CD4-positive, CD25-positive, alpha-beta regulatory T cell (primary cell): ENCODE data around the gene PPP3CA. TPM values are rescaled to one million over a fixed set of nuclear protein-coding genes. Genes with fewer than 3 reads are reported as not detected.

Experiments
- ATAC-seq, 2 donors: fragments of 150-1000 bp; cut with Tn5 transposase; one replicate each; pipeline ENCODE4 v1.10.0; 2021; ENCODE audit warnings: low read depth in 2 of 2, moderate number of reproducible peaks in 2 of 2, moderate library complexity in 1 of 2
- DNase-seq, 3 donors: peaks; one replicate each; pipeline versions ENCODE4 v3.0.0 to v3.0.0-alpha.2; 2012 to 2022; ENCODE audit warnings: mixed read lengths in 1 of 3
- H3K27ac ChIP-seq: one replicate; pipeline ENCODE4 v1.7.0; 2013; ENCODE audit warnings: mild to moderate bottlenecking, low read length; ENCODE audit not compliant: insufficient read depth, poor library complexity, severe bottlenecking
- H3K27me3 ChIP-seq: one replicate; pipeline ENCODE4 v1.7.0; 2013; ENCODE audit warnings: low read length; ENCODE audit not compliant: control insufficient read depth, insufficient read depth
- H3K36me3 ChIP-seq: one replicate; pipeline ENCODE4 v1.7.0; 2013; ENCODE audit warnings: mild to moderate bottlenecking, low read length, moderate library complexity; ENCODE audit not compliant: control insufficient read depth, insufficient read depth
- H3K4me1 ChIP-seq: 2 replicates; pipeline ENCODE4 v1.7.0; 2013; ENCODE audit warnings: mild to moderate bottlenecking, low read length; ENCODE audit not compliant: insufficient read depth, control insufficient read depth, poor library complexity, severe bottlenecking
- H3K4me3 ChIP-seq: one replicate; pipeline ENCODE4 v1.7.0; 2013; ENCODE audit warnings: low read depth, mild to moderate bottlenecking, low read length, moderate library complexity
- H3K9me3 ChIP-seq, 2 experiments: 1 replicate in 1 of 2; 2 replicates in 1 of 2; pipeline ENCODE4 v1.7.0; 2013; ENCODE audit warnings: low read length in 2 of 2, mild to moderate bottlenecking in 1 of 2, moderate library complexity in 1 of 2; ENCODE audit not compliant: control insufficient read depth in 2 of 2
- H3K27ac Mint-ChIP-seq, 3 donors: one replicate each; pipeline ENCODE4 v1.8.0; 2020 to 2022; ENCODE audit warnings: mild to moderate bottlenecking in 3 of 3, mixed read lengths in 3 of 3, moderate library complexity in 2 of 3
- H3K27me3 Mint-ChIP-seq: one replicate; pipeline ENCODE4 v1.8.0; 2022; ENCODE audit warnings: mild to moderate bottlenecking, mixed read lengths
- H3K36me3 Mint-ChIP-seq: one replicate; pipeline ENCODE4 v1.8.0; 2020; ENCODE audit warnings: mixed read lengths
- H3K4me1 Mint-ChIP-seq, 4 donors: one replicate each; pipeline ENCODE4 v1.8.0; 2020 to 2022; ENCODE audit warnings: mixed read lengths in 4 of 4, mild to moderate bottlenecking in 1 of 4
- H3K4me3 Mint-ChIP-seq, 4 donors: one replicate each; pipeline ENCODE4 v1.8.0; 2020 to 2022; ENCODE audit warnings: mild to moderate bottlenecking in 4 of 4, mixed read lengths in 4 of 4, moderate library complexity in 3 of 4
- H3K9me3 Mint-ChIP-seq, 7 donors: one replicate each; pipeline ENCODE4 v1.8.0; 2020 to 2022; ENCODE audit warnings: mixed read lengths in 7 of 7, mild to moderate bottlenecking in 3 of 7, moderate library complexity in 2 of 7
- polyA plus RNA-seq, 4 donors: library from polyadenylated mRNA; unstranded; fragments of 300-500 nt; fragmentation: Illumina TruSeq; gene quantifications; one replicate each; pipeline ENCODE4 v1.2.3, GENCODE V29; 2021
- total RNA-seq: library from RNA; stranded (reverse); gene quantifications from one replicate; pipeline ENCODE4 v1.2.3, GENCODE V29; 2022

Gene PPP3CA
- total and polyA plus RNA-seq, 5 donors from 2014 or later, result 5.2 to 31.1 (median 6.7) TPM

DNA sequence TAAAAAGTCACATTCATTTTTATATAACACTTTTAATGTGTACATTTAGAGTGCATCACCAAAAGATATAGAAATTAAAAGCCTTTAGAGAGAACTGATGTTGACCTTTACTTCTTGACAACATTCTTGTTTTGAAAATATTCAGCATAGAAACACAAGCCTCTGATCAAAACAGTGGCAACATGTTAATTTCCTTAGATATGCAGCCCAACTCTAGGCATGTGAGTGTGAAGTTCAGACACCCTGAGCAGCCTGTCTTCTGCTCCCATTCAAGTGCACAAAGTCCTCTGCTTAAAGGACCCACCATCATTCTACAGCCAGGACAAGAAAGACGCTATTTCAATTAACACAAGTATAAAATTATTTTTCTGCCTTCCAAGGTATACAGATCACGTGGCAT, 60.0 kb downstream of the PPP3CA start:
- H3K4me1 Mint-ChIP-seq, result peaks cover 39 to 62% (median 55%) of the 10 kb centered on the region in 4 donors
- peaks cover 6% of the 10 kb centered on the region for H3K4me1 ChIP-seq
- no peaks in the 10 kb centered on the region for H3K36me3 Mint-ChIP-seq
- ATAC-seq, result no peak
- H3K36me3 ChIP-seq, result no peaks in the 10 kb centered on the region
- peak overlapping the region in 1 of 4 donors; percentile 5 for H3K4me3 Mint-ChIP-seq
- H3K27me3 ChIP-seq, result no peaks in the 10 kb centered on the region
- H3K27me3 Mint-ChIP-seq, result no peaks in the 10 kb centered on the region
- peaks cover 0 to 5% (median 0%) of the 10 kb centered on the region in 7 donors for H3K9me3 Mint-ChIP-seq
- no peak for DNase-seq
- peak overlapping the region; percentile 0 for H3K4me3 ChIP-seq
- H3K27ac ChIP-seq, result no peak overlapping the region
- H3K9me3 ChIP-seq, result no peaks in the 10 kb centered on the region
- H3K27ac Mint-ChIP-seq, result peak overlapping the region in 1 of 3 donors; percentile 35

DNA sequence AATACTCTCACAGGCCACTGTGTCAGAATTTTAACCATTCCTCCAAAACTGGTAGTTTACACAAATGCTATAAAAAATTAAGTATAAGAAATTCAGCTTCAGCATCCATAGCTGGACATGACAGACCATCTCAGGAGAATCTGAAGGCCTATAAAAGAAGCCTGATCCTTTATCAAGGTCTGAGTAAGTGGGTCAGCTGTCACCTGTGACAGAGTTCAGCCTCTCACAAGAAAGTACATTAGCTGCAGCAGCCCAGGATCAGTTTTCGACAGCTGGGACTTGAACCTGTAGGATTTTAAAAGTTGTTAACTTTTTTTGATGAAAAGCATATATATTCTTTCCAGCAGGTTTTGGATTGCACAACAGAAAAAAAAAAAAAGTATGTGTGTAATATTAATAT, 60.7 kb downstream of the PPP3CA start:
- no peaks in the 10 kb centered on the region for H3K27me3 ChIP-seq
- H3K27ac ChIP-seq, result no peak overlapping the region
- Mint-ChIP-seq H3K36me3 (no peaks in the 10 kb centered on the region), H3K9me3 (peaks cover 0 to 5% (median 0%) of the 10 kb centered on the region in 7 donors), H3K27ac (no peak overlapping the region), H3K4me3 (no peak overlapping the region), H3K27me3 (no peaks in the 10 kb centered on the region), H3K4me1 (peaks cover 41 to 65% (median 58%) of the 10 kb centered on the region in 4 donors)
- DNase-seq (no peak), ATAC-seq (no peak)
- H3K9me3 ChIP-seq, result no peaks in the 10 kb centered on the region
- no peak overlapping the region for H3K4me3 ChIP-seq
- H3K4me1 ChIP-seq, result peaks cover 11% of the 10 kb centered on the region
- no peaks in the 10 kb centered on the region for H3K36me3 ChIP-seq

DNA sequence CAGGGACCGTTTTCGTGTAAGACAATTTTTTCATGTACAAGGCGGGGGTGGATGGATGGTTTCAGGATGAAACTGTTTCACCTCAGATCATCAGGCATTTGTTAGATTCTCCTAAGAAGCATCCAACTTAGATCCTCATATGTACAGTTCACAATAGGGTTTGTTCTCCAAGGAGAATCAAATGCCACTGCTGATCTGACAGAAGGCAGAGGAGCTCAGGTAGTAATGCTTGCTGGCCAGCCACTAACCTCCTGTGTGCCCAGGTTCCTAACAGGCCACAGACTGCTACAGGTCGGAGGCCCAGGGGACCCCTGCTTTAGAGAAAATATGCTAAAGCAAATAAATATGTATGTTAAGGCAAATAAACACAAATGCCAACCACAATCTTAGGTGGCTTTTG, 61.3 kb downstream of the PPP3CA start:
- no peak for DNase-seq
- Histone ChIP-seq H3K27ac (no peak overlapping the region), H3K9me3 (no peaks in the 10 kb centered on the region), H3K4me1 (peaks cover 11% of the 10 kb centered on the region), H3K4me3 (no peak overlapping the region), H3K27me3 (no peaks in the 10 kb centered on the region), H3K36me3 (no peaks in the 10 kb centered on the region)
- Mint-ChIP-seq H3K4me1 (peaks cover 41 to 61% (median 53%) of the 10 kb centered on the region in 4 donors), H3K9me3 (peaks cover 0 to 5% (median 0%) of the 10 kb centered on the region in 7 donors), H3K4me3 (no peak overlapping the region), H3K36me3 (no peaks in the 10 kb centered on the region), H3K27ac (no peak overlapping the region), H3K27me3 (no peaks in the 10 kb centered on the region)
- ATAC-seq, result no peak

DNA sequence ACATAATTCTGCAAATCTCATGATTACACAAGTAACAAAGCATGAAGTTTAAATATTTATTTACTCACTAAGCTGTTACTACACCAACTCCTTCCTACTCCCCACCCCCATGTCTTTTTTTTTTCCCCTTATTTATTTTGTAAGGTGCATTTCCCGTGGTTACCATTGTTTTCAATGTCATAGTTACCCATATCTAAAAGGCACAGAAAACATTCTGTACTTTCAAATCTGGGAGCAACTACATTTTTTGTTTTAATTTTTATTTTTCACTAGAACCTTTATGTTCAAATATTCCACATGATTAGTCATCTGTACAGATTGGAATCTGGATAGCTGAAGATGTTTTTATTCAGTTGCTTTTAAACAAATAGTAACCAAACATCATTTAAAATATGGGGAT, 62.8 kb downstream of the PPP3CA start:
- Mint-ChIP-seq H3K27me3 (no peaks in the 10 kb centered on the region), H3K27ac (no peak overlapping the region), H3K4me1 (peaks cover 48 to 62% (median 57%) of the 10 kb centered on the region in 4 donors), H3K9me3 (peaks cover 0 to 5% (median 0%) of the 10 kb centered on the region in 7 donors), H3K4me3 (peak overlapping the region in 2 of 4 donors; percentile 12 to 69), H3K36me3 (peaks cover 3% of the 10 kb centered on the region)
- peaks cover 11% of the 10 kb centered on the region for H3K4me1 ChIP-seq
- peak overlapping the region; percentile 16 for H3K4me3 ChIP-seq
- H3K9me3 ChIP-seq, result no peaks in the 10 kb centered on the region
- ATAC-seq, result no peak
- H3K27me3 ChIP-seq, result no peaks in the 10 kb centered on the region
- no peak overlapping the region for H3K27ac ChIP-seq
- H3K36me3 ChIP-seq, result no peaks in the 10 kb centered on the region
- DNase-seq, result peak in 1 of 3 donors; percentile 38

DNA sequence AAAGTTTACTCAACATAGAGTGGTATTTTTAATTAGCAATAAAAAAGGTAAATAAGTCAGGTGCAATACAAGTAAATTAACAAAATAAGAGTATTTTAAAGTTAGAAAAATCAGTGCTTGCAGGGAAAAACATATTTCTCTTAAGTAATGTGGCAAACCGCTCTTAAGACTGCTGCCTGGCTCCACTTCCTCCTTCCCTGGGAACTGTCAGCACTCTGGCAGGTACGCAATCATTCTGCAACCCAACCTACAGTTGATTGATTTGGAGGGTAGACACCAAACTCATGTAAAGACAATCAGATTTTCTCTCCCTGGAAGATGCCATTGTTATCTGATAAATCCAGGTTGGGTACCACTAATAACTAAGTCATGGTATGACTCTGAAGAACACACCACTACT, 63.9 kb downstream of the PPP3CA start:
- H3K27ac ChIP-seq, result no peak overlapping the region
- peaks cover 3% of the 10 kb centered on the region for H3K36me3 Mint-ChIP-seq
- H3K4me3 Mint-ChIP-seq, result no peak overlapping the region
- no peaks in the 10 kb centered on the region for H3K9me3 ChIP-seq
- peaks cover 49 to 67% (median 55%) of the 10 kb centered on the region in 4 donors for H3K4me1 Mint-ChIP-seq
- no peak overlapping the region for H3K27ac Mint-ChIP-seq
- peaks cover 11% of the 10 kb centered on the region for H3K4me1 ChIP-seq
- H3K4me3 ChIP-seq, result no peak overlapping the region
- no peaks in the 10 kb centered on the region for H3K36me3 ChIP-seq
- ATAC-seq (no peak), DNase-seq (no peak)
- no peaks in the 10 kb centered on the region for H3K27me3 Mint-ChIP-seq
- H3K27me3 ChIP-seq, result no peaks in the 10 kb centered on the region
- H3K9me3 Mint-ChIP-seq, result peaks cover 0 to 5% (median 0%) of the 10 kb centered on the region in 7 donors

DNA sequence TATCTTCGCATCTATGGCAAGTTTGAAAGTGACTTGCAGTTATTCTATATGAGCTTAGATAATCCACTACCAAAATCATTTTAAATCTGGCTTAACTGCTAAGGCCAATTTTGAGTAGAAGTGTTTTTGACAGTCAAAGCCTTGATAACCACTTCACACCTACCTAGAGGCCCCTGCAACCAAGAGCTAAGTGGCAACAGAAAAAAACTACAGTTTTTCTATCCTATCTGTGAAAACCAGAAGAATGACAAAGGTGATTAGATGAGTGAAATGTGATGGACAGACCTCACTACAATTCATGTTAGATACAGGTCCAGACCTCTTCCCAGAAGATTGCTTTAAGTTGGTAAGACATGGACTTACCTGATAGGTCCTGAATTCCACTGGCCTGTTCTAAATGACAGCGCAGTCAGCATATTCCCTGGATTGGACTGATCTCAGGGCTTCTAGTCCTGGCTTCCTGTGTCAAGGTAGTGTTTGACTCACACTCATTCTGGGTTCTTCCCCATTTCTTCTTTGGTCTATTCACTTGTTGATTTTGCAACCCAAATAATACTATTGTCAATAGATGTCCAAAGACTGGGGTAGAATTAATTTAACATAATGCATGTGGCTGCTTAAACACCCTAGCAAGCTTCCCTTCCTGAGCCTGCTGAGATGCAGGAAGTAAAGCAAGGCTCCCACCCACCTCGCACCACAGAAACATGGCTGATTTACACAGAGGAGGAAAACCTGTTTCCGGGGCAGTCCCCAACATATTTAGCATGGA, 65.1 kb downstream of the PPP3CA start:
- H3K36me3 ChIP-seq, result no peaks in the 10 kb centered on the region
- H3K4me3 ChIP-seq, result no peak overlapping the region
- peaks cover 0 to 5% (median 0%) of the 10 kb centered on the region in 7 donors for H3K9me3 Mint-ChIP-seq
- peaks cover 3% of the 10 kb centered on the region for H3K36me3 Mint-ChIP-seq
- H3K4me1 ChIP-seq, result peaks cover 11% of the 10 kb centered on the region
- peak overlapping the region in 1 of 3 donors; percentile 3 for H3K27ac Mint-ChIP-seq
- ATAC-seq, result no peak
- H3K4me3 Mint-ChIP-seq, result peak overlapping the region in 2 of 4 donors; percentile 31 to 38
- no peaks in the 10 kb centered on the region for H3K9me3 ChIP-seq
- H3K27me3 Mint-ChIP-seq, result no peaks in the 10 kb centered on the region
- H3K27me3 ChIP-seq, result no peaks in the 10 kb centered on the region
- no peak overlapping the region for H3K27ac ChIP-seq
- DNase-seq, result peak in 1 of 3 donors; percentile 49
- H3K4me1 Mint-ChIP-seq, result peaks cover 40 to 62% (median 46%) of the 10 kb centered on the region in 4 donors

DNA sequence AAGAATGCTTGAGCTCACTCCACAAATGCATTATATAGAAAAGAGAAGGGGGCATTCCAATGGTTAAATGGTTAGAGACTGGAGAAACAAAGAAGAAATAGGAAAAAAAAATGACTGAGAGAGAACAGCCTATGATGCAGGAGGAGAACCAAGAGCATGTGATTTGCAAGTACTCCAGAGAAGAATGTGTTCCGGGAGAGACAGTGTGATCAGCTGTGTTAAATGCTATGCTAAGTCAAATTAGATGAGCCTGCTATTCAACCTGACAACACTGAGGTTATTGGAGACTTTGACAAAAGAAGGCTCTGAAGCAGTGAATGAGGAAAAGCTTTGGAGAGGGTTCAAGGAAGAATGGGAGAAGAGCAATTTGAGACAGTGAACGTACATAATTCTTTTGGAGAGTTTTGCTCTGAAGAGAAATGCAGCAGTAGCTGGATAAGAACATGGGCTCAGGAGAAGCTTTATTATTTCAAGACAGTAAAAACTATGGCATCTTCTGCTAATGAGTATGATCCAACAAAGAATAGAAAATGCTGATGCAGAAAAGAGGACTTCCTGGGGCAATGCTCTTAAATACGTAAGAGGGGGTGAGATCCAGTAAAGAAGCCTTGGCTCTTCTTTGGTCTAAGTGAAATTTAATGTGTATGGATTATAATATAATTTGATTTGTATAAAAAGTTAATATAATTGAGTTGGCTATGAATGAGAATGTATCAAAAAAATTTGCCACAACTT, 66.3 kb downstream of the PPP3CA start:
- no peak overlapping the region for H3K27ac Mint-ChIP-seq
- peaks cover 0 to 5% (median 0%) of the 10 kb centered on the region in 7 donors for H3K9me3 Mint-ChIP-seq
- H3K4me3 Mint-ChIP-seq, result no peak overlapping the region
- peaks cover 11% of the 10 kb centered on the region for H3K4me1 ChIP-seq
- H3K36me3 Mint-ChIP-seq, result peaks cover 7% of the 10 kb centered on the region
- no peaks in the 10 kb centered on the region for H3K27me3 ChIP-seq
- no peak overlapping the region for H3K4me3 ChIP-seq
- H3K27ac ChIP-seq, result no peak overlapping the region
- ATAC-seq (no peak), DNase-seq (no peak)
- H3K9me3 ChIP-seq, result no peaks in the 10 kb centered on the region
- no peaks in the 10 kb centered on the region for H3K27me3 Mint-ChIP-seq
- H3K4me1 Mint-ChIP-seq, result peaks cover 39 to 63% (median 47%) of the 10 kb centered on the region in 4 donors
- H3K36me3 ChIP-seq, result no peaks in the 10 kb centered on the region
